ENCODE data around the gene P4HA1.

Gene P4HA1

DNA sequence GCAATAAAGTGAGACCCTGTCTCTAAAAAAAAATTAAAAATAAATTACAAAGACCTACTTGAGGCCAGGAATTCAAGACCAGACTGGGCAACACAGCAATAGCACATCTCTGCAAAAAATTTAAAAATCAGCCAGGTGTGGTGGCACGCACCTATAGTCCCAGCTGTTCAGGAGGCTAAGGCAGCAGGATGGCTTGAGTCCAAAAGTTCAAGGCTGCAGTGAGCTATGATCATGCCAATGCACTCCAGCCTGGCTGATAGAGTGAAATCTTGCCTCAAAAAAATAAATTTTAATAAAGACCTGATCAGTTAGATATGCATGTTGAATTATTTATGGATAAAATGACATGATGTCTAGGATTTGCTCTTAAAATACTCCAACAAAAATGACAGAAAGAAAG, 34.9 kb downstream of the P4HA1 start:
- H3K27me3 Mint-ChIP-seq (ENCODE audit: low read depth, poor library complexity), result no peaks in the 10 kb centered on the region
- no peak overlapping the region for H3K27ac Mint-ChIP-seq
- peaks cover 75% of the 10 kb centered on the region for H3K36me3 Mint-ChIP-seq (ENCODE audit: low read depth)
- H3K9me3 Mint-ChIP-seq, result no peaks in the 10 kb centered on the region
- DNase-seq, result no peak
- H3K4me1 Mint-ChIP-seq, result no peaks in the 10 kb centered on the region
- H3K4me3 Mint-ChIP-seq, result no peak overlapping the region
- TF ChIP-seq, protein P1, sequence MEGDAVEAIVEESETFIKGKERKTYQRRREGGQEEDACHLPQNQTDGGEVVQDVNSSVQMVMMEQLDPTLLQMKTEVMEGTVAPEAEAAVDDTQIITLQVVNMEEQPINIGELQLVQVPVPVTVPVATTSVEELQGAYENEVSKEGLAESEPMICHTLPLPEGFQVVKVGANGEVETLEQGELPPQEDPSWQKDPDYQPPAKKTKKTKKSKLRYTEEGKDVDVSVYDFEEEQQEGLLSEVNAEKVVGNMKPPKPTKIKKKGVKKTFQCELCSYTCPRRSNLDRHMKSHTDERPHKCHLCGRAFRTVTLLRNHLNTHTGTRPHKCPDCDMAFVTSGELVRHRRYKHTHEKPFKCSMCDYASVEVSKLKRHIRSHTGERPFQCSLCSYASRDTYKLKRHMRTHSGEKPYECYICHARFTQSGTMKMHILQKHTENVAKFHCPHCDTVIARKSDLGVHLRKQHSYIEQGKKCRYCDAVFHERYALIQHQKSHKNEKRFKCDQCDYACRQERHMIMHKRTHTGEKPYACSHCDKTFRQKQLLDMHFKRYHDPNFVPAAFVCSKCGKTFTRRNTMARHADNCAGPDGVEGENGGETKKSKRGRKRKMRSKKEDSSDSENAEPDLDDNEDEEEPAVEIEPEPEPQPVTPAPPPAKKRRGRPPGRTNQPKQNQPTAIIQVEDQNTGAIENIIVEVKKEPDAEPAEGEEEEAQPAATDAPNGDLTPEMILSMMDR (IDR thresholded peaks at IDR 0.05), result no peak

DNA sequence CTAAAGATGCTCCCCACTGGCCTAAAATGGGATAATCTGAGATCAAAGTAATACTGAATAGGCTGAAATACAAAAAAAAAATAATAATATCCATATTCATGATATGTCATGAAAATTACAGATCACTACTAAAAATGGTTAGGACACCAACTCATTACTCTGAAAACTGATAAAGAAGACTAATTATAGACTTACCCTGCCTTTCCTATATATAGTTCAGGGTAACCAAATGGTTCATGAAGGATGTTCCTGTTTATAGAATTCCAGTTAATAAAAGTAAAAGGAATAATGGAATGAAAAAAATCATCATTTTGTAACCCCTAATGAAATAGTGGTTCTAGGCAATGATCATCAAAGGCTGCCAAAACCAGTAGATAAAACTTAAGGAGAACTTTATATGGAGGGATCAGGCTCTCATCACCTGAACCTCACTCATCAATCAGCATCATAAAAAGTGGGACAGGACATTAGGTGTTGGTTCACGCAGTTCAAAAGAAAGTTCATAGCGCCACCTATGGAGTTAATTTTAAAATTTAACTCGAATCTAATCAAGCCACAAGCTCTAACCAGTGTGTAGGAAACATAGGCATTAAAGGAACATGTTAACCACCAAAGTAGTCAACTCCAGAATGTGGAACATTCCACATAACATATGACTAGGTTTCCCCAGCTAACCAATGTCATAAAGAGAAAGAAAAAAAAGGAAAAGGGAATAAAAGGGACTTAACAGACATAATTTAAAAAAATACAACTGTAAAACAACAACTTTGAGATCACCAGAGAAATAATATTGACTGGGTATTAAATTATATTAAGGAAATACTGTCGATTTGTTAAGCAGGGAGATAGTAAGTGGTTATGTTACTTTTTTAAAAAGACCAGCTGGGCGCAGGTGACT, 35.7 kb downstream of the P4HA1 start:
- no peaks in the 10 kb centered on the region for H3K9me3 Mint-ChIP-seq
- no peaks in the 10 kb centered on the region for H3K27me3 Mint-ChIP-seq (ENCODE audit: low read depth, poor library complexity)
- H3K4me1 Mint-ChIP-seq, result no peaks in the 10 kb centered on the region
- H3K4me3 Mint-ChIP-seq, result no peak overlapping the region
- no peak overlapping the region for H3K27ac Mint-ChIP-seq
- H3K36me3 Mint-ChIP-seq (ENCODE audit: low read depth), result peaks cover 72% of the 10 kb centered on the region
- DNase-seq, result no peak
- TF ChIP-seq, protein P1 (IDR thresholded peaks at IDR 0.05), result no peak

DNA sequence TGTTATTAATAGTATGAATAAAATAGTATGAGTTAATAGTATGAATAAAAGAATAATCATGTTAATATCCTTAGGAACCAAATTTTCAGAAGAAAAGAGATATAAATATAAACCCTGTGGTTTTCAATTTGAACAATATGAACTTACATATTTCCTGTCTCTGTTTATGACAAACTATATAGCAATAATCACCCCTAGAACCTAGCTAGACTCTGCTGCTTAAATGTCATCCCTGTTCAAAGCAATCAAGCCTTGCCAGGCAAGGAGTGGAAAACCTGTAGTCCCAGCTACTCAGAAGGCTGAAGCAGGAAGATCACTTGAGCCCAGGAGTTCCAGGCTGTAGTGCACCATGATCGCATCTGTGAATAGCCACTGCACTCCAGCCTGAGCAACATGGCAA, 36.5 kb downstream of the P4HA1 start:
- no peaks in the 10 kb centered on the region for H3K27me3 Mint-ChIP-seq (ENCODE audit: low read depth, poor library complexity)
- H3K9me3 Mint-ChIP-seq, result no peaks in the 10 kb centered on the region
- H3K4me1 Mint-ChIP-seq, result no peaks in the 10 kb centered on the region
- H3K4me3 Mint-ChIP-seq, result no peak overlapping the region
- H3K36me3 Mint-ChIP-seq (ENCODE audit: low read depth), result peaks cover 72% of the 10 kb centered on the region
- peak overlapping the region; percentile 30 for H3K27ac Mint-ChIP-seq
- TF ChIP-seq, protein P1 (IDR thresholded peaks at IDR 0.05), result no peak
- DNase-seq, result no peak

DNA sequence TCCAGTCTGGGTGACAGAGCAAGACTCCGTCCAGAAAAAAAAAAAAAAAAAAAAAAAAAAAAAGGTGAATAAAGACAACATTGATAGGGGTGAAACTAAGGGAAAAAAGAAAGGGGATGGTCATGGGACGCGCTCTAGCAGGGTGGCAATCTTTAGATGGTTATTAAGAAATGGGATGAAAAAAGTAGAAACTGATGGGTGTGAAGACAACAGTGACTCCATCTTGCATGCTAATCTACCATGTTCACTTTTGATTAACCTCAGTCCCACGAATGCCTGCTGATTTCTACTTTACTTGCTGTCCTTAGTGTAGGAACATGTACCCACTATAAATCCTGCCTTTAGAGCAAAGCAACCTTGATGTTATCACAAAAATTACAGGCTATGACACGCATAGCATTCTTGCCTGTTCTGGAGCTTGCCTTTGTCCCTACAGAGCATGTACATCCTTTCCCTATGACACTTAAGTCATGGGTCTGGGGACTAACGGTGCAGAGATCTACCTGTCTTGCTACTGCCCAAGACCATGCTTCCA, 38.5 kb downstream of the P4HA1 start:
- TF ChIP-seq, protein P1 (IDR thresholded peaks at IDR 0.05), result no peak
- Mint-ChIP-seq H3K27me3 (ENCODE audit: low read depth, poor library complexity) (no peaks in the 10 kb centered on the region), H3K27ac (peak overlapping the region; percentile 54), H3K36me3 (ENCODE audit: low read depth) (peaks cover 69% of the 10 kb centered on the region), H3K4me3 (no peak overlapping the region), H3K4me1 (no peaks in the 10 kb centered on the region), H3K9me3 (no peaks in the 10 kb centered on the region)
- no peak for DNase-seq

DNA sequence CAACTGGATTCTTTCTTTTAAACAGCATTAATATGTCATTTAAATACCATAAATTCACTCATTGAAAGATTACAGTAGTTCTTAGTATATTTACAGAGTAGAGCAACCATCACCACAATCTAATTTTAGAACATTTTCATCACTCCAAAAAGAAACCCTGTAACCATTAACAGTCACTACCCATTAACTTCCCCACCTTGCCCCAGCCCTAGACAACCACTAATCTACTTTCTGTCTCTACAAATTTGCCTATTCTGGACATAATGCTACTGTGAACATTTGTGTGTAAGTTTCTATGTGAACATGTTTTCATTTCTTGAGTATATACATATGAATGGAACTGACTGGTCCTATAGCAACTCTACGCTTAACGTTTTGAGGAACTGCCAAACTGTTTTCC, 42.4 kb downstream of the P4HA1 start:
- Mint-ChIP-seq H3K9me3 (no peaks in the 10 kb centered on the region), H3K27me3 (ENCODE audit: low read depth, poor library complexity) (no peaks in the 10 kb centered on the region)

More for the DNA sequence above, 42.4 kb downstream of the P4HA1 start:
- Mint-ChIP-seq H3K36me3 (ENCODE audit: low read depth) (peaks cover 75% of the 10 kb centered on the region), H3K4me1 (no peaks in the 10 kb centered on the region), H3K4me3 (no peak overlapping the region), H3K27ac (no peak overlapping the region)
- TF ChIP-seq, protein P1 (IDR thresholded peaks at IDR 0.05), result no peak
- no peak for DNase-seq
